Stimulated activated naive CD8-positive, alpha-beta T cell treated with anti-CD3 and anti-CD28 coated beads, Interleukin-15, Interleukin-2, amounts not matched to agents 100 U/mL and 50 U/mL, for 24 hours (primary cell): ENCODE measurements around the gene CAST.
"Not testable (repeated sequence)": the region's sequence is repeated elsewhere in the genome, so short reads cannot be mapped to it uniquely, and the experiment has no call there.

Source experiments
- ATAC-seq: fragments of 150-1000 bp; cut with Tn5 transposase; one replicate; pipeline ENCODE4 v1.10.0; 2021
- DNase-seq: peaks from one replicate; pipeline ENCODE4 v3.0.0; 2021

CAST gene

GRCh38 chr5:96781031-96781971 lies 119.1 kb downstream of the CAST start:
- no peak for DNase-seq
- no peak for ATAC-seq

GRCh38 chr5:96783326-96783725 lies 121.2 kb downstream of the CAST start:
- DNase-seq (no peak), ATAC-seq (no peak)

DNA sequence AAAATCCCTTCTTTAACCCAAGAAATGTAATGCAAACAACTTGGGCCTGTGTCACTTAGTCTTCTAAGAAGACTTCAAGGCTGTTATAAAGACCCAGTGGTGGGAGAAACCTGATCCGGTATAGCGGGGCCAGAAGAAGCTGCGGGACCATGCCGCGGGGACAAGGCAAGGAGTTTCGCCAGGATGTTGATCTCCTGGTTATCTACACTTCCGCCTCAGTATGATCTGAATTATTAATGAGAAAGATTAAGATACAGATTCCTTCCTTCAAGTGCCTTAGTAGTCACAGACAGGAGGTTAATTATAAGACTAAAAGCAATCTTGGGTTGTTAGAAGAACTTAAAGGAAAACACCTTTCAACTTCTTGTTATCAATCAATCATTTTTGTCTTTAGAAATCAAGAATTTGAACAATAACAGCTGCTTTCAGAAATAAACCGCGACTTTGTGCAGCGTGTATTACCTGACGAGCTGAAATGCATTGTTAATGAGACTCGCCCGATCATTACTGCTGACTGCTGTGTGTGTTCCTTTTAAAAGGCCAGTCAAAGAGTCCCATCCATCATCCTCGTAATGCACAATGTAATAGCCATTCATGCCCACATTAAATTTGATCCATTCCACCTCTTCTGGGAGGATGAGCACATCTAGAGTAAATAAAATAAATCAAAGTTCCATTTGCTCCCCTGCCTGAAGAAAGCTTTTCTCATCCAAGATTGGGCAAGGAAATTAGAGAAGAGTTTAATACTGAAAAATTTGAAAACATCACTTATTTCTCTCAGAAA lies 123.3 kb downstream of the CAST start:
- ATAC-seq (no peak), DNase-seq (no peak)

- ATAC-seq, result peak; percentile 49
- DNase-seq, result no peak
Observed at GRCh38 chr5:96788112-96788749, 126.1 kb downstream of the CAST start.

DNA sequence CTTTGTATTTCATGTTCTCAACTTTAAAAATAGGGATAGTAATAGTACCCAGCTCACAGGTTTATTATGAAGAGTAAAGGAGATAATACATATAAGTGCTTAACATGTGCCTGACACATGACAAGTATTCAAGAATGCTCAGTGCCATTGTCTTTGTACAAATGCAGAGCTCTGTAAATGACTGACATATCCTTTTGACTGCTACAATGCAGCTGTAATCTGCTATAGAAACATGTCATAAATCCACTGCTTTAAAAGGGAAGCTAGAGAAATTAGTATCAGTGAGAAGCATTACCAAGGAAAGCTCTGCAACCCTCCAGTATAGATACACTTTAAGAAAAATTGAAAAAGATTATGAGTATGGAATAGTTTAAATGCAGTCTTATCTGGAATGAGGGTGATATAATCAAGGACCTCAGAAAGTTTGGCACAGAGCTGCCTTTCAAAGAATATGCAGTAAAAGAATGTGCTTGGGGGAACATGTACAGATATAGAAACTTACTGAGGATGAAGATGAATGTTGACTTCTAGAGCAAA lies 127.7 kb downstream of the CAST start:
- ATAC-seq (no peak), DNase-seq (no peak)

- ATAC-seq (no peak), DNase-seq (no peak)
Observed at GRCh38 chr5:96790961-96791504, 128.9 kb downstream of the CAST start.

DNA sequence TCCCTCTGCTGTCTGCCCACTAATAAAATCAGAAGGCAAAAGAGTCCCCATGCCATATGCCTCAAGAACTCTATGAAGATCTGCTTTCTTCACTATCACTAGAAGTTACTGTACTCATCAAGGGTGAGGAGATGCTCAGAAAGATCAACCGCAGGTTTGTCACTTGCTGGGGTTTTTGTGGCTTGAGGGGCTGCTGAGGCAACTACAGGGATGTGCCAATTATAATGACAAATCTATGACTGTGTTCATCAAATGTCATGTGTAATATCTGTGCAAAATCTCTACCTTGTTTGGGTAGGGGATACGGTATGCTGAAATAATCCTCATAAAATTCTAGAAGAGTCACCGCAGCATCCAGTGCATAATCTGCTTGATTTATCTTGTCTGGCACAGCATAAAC lies 132.6 kb downstream of the CAST start:
- DNase-seq (peak; percentile 65), ATAC-seq (peak; percentile 99)

GRCh38 chr5:96795626-96796025 lies 133.4 kb downstream of the CAST start:
- DNase-seq, result no peak
- ATAC-seq, result no peak

DNA sequence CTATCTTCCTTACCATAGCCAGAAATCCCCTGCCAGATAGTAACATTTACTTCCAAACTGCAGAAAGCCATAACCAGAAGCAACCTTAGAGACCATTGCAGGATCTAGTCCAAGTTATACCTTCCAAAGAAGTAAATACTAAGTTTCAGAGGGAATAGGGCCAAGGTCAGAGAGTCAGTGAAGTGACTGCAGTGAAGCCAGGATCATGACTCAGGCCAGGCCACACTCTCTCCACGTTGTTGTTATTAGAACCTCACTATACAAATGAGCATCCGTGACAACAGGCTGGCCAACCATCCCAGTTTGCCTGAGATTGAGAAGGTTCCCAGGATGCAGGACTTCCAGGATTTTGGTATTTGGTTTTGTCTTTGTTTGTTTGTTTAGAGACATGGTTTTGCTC lies 134.3 kb downstream of the CAST start:
- ATAC-seq (no peak), DNase-seq (no peak)

- not testable (repeated sequence) for DNase-seq, ATAC-seq
Observed at GRCh38 chr5:96801718-96802117, 139.5 kb downstream of the CAST start.

- ATAC-seq, result peak; percentile 3
- peak; percentile 61 for DNase-seq
Observed at GRCh38 chr5:96807075-96807654, 145.0 kb downstream of the CAST start.

DNA sequence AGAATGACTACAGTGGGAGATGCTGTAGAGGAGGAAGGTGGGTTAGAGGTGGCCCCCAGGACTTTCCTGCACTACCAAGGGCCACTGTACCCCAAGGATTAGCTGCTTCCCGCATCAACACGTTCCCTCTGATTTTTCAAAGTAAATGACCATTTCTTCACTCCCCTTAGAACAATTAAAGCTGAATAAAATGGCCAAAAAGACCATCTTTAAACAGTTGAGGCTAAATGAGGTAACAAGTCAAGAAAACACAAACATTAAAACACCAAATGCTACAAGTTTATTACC lies 146.3 kb downstream of the CAST start:
- DNase-seq (no peak), ATAC-seq (no peak)

DNA sequence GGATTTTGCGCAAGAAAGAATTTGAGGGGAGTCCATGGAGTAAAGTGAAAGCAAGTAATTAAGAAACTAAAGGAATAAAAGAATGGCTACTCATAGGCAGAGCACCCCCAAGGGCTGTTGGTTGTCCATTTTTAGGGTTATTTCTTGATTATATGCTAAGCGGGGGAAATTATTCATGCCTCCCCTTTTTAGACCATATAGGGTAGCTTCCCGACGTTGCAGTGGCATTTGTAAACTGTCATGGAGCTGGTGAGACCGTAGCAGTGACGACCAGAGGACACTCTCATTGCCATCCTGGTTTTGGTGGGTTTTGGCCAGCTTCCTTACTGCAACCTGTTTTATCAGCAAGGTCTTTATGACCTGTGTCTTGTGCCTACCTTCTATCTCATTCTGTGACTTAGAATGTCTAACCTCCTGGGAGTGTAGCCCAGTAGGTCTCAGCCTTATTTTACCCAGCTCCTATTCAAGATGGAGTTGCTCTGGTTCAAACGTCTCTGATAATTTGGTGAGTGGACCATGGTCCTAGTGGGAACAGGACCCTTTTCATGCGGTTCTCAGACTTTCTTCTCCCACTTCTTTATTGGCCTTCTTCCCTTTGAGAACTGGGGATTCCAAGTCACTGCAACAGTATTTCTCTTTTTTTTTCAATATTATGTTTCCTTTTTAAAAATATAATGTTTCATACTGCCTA lies 146.8 kb downstream of the CAST start:
- DNase-seq (no peak), ATAC-seq (no peak)

- DNase-seq, result peak; percentile 37
- ATAC-seq, result no peak
Observed at GRCh38 chr5:96809921-96810320, 147.7 kb downstream of the CAST start.

DNA sequence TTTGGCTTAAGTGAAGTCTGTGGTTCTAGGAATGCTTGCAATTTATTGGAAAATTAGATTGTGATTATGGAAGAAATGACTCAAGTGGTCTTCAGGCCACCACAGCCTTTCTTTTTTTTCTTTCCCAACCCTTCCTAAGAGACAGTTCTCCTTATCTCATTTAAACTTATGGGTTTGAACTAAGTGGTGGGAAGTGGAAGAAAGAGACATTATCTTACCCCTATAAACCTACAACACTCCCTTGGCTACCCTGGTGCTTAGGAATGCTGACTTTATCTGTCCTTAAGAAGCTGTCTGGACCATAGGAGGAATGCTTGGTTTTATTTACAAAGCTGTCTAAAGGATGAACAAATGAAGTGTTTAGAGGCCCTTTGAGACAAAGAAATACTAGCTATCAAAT lies 150.7 kb downstream of the CAST start:
- no peak for DNase-seq
- ATAC-seq, result no peak

DNA sequence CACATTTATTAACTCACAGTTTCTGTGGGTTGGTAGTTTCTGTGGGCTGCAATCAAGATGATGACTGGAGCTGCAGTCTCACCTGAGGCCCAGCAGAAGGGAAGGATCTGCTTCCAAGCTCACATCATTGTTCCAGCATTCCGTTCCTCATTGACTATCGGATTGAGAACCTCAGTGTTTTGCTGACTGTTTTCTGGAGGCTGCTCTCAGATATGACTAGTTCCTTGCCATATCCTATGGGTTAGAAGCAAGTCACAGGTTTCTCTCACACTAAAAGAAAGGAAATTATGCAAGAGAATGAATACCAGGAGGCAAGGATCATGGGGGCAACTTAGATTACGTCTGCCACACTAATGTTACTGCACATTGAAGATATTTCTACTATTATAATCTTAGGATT lies 151.9 kb downstream of the CAST start:
- ATAC-seq, result no peak

DNA sequence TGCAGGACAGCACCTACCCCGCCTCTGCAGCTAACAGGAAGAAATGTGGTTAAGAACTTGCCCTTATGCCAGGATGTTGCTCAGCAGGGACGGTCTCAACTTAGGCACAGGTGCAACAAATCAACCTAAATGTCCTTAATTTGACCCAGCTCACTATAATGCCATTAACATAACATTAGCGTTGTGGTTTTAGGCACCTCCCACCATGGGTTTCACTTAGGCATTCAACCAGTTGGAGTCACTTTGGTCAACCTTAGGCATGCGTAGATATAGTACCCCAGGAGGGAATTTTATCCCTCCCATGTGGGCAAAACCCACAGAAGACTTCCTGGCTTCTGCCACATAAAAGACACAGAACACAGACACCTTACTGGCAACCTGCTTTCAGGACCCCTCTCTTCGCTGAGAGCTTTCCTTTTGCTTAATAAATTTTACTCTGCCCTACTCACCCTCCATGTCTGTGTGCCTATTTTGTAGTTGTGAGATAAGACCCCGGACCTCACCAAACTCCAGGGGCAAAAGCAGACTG lies 154.3 kb downstream of the CAST start:
- DNase-seq, result peak; percentile 57
- ATAC-seq, result peak; percentile 95

More for the DNA sequence above, 151.9 kb downstream of the CAST start:
- DNase-seq, result no peak

GRCh38 chr5:96816991-96817390 lies 154.8 kb downstream of the CAST start:
- ATAC-seq (no peak), DNase-seq (no peak)

- DNase-seq (no peak), ATAC-seq (no peak)
Observed at GRCh38 chr5:96817506-96817905, 155.3 kb downstream of the CAST start.

DNA sequence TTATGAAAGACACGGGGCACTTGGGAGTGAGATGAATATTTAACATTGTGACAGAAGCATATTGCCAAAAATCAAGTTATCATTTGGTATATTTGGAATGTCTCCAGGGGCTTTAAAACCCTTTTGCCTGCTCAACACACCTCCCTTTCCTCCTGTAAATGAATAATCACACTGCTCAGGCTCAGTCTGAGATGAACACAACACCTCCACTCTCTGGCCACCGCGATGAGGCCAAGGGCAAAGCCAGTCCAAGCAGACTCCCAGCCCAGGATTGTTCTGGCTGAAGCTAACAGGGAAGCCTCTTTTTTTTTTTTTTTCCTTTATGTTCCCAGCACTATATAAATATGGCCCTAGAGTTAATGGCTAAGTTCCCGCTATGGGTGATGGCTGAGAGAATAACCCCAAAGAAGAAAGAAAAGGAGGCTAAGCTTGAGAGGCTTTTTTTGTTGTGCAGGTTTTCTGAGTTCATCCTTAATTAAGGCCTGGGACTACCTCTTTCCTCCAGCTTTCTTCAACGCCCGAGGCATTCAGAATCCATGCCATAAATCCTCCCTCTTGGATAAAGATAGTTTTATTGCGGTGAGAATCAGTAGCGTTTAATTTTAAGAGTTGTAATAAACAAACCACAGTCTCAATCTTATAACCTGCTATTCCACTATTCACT lies 156.1 kb downstream of the CAST start:
- DNase-seq, result no peak
- no peak for ATAC-seq

GRCh38 chr5:96819806-96820205 lies 157.6 kb downstream of the CAST start:
- ATAC-seq (no peak), DNase-seq (no peak)
